SK-N-SH treated with all-trans-retinoic acid at 6 μM for 48 hours (cell line): ENCODE data around the gene HSBP1L1.

ENCODE experiments used
- ATAC-seq: fragments of 200-7000 bp; cut with Tn5 transposase; 3 replicates; pipeline ENCODE4 v1.9.1; 2020; ENCODE audit warnings: mild to moderate bottlenecking, moderate library complexity
- ARNTL ChIP-seq: fragments of 450-650 bp; formaldehyde crosslinking; IDR thresholded peaks from 2 replicates; pipeline ENCODE4 v1.5.0; 2020; ENCODE audit warnings: low read depth, mild to moderate bottlenecking, moderate library complexity, borderline replicate concordance
- BACH2 ChIP-seq: fragments of 250-450 bp; sonication (Bioruptor Pico); IDR thresholded peaks from 2 replicates; pipeline ENCODE4 v1.9.0; 2021; ENCODE audit warnings: mild to moderate bottlenecking, borderline replicate concordance
- CSDC2 ChIP-seq: fragments of 250-450 bp; sonication (Bioruptor Pico); IDR thresholded peaks from 2 replicates; pipeline ENCODE4 v1.5.0; 2020; ENCODE audit warnings: mild to moderate bottlenecking, moderate library complexity
- CSRNP3 ChIP-seq: fragments of 250-450 bp; sonication (Bioruptor Pico); IDR thresholded peaks from 2 replicates; pipeline ENCODE4 v1.5.1; 2021; ENCODE audit warnings: mild to moderate bottlenecking, moderate library complexity
- ESRRG ChIP-seq: fragments of 250-450 bp; sonication (Bioruptor Pico); IDR thresholded peaks from 2 replicates; pipeline ENCODE4 v1.6.1; 2021; ENCODE audit warnings: mild to moderate bottlenecking
- ISL1 ChIP-seq: fragments of 250-450 bp; sonication (Bioruptor Pico); IDR thresholded peaks from 2 replicates; pipeline ENCODE4 v2.1.2; 2022; ENCODE audit warnings: mild to moderate bottlenecking, moderate library complexity
- OSR1 ChIP-seq: fragments of 250-450 bp; sonication (Bioruptor Pico); IDR thresholded peaks from 2 replicates; pipeline ENCODE4 v1.8.0; 2022; ENCODE audit warnings: moderate library complexity, mild to moderate bottlenecking, inconsistent platforms
- PATZ1 ChIP-seq: fragments of 250-450 bp; sonication (Bioruptor Pico); IDR thresholded peaks from 2 replicates; pipeline ENCODE4 v1.8.0; 2020; ENCODE audit warnings: mild to moderate bottlenecking, moderate library complexity, borderline replicate concordance
- PPARA ChIP-seq: fragments of 250-450 bp; sonication (Bioruptor Pico); IDR thresholded peaks from 2 replicates; pipeline ENCODE4 v1.5.0; 2020; ENCODE audit warnings: mild to moderate bottlenecking, borderline replicate concordance
- RARB ChIP-seq: fragments of 250-450 bp; sonication (Bioruptor Pico); IDR thresholded peaks from 2 replicates; pipeline ENCODE4 v1.8.0; 2021; ENCODE audit warnings: mild to moderate bottlenecking, moderate library complexity
- SNAI2 ChIP-seq: fragments of 250-450 bp; sonication (Bioruptor Pico); IDR thresholded peaks from 2 replicates; pipeline ENCODE4 v1.5.0; 2020; ENCODE audit warnings: mild to moderate bottlenecking, moderate library complexity
- TCF4 ChIP-seq: fragments of 250-450 bp; sonication (Bioruptor Pico); IDR thresholded peaks from 2 replicates; pipeline ENCODE4 v1.8.0; 2021; ENCODE audit warnings: mild to moderate bottlenecking, moderate library complexity, borderline replicate concordance
- TOX ChIP-seq: fragments of 250-450 bp; sonication (Bioruptor Pico); IDR thresholded peaks from 2 replicates; pipeline ENCODE4 v1.8.0; 2021; ENCODE audit warnings: mild to moderate bottlenecking, moderate library complexity, borderline replicate concordance
- ZC3H10 ChIP-seq: fragments of 250-450 bp; sonication (Bioruptor Pico); IDR thresholded peaks from 2 replicates; pipeline ENCODE4 v1.5.1; 2021; ENCODE audit warnings: mild to moderate bottlenecking, moderate library complexity
- ZFP3 ChIP-seq: fragments of 250-450 bp; sonication (Bioruptor Pico); IDR thresholded peaks from 2 replicates; pipeline ENCODE4 v1.5.0; 2020; ENCODE audit warnings: mild to moderate bottlenecking, moderate library complexity
- ZFP30 ChIP-seq: fragments of 450-650 bp; formaldehyde crosslinking; IDR thresholded peaks from 2 replicates; pipeline ENCODE4 v1.5.0; 2022; ENCODE audit warnings: mild to moderate bottlenecking, moderate library complexity
- ZNF565 ChIP-seq: fragments of 450-650 bp; formaldehyde crosslinking; conservative IDR thresholded peaks from 2 replicates; pipeline ENCODE4 v1.5.0; 2020; ENCODE audit warnings: low read depth, mild to moderate bottlenecking, moderate library complexity
- ZNF8 ChIP-seq: fragments of 450-650 bp; formaldehyde crosslinking; IDR thresholded peaks from 2 replicates; pipeline ENCODE4 v1.5.0; 2020; ENCODE audit warnings: mild to moderate bottlenecking, moderate library complexity
- TF ChIP-seq, protein P1 (sequence below): fragments of 250-450 bp; sonication (Bioruptor Pico); IDR thresholded peaks from 2 replicates; pipeline ENCODE4 v1.5.0; 2020; ENCODE audit warnings: mild to moderate bottlenecking, moderate library complexity
- TF ChIP-seq, protein P2 (sequence below): fragments of 250-450 bp; sonication (Bioruptor Pico); IDR thresholded peaks from 2 replicates; pipeline ENCODE4 v1.8.0; 2021; ENCODE audit warnings: low read depth, mild to moderate bottlenecking, moderate library complexity, borderline replicate concordance

The HSBP1L1 gene

GRCh38 chr18:79916546-79917168, 47.8 kb upstream of the HSBP1L1 start:
- no peak for ATAC-seq
- TF ChIP-seq CSRNP3 (CRISPR knock-in tag) (no peak), PPARA (CRISPR knock-in tag) (no peak)
- TF ChIP-seq, protein P1, sequence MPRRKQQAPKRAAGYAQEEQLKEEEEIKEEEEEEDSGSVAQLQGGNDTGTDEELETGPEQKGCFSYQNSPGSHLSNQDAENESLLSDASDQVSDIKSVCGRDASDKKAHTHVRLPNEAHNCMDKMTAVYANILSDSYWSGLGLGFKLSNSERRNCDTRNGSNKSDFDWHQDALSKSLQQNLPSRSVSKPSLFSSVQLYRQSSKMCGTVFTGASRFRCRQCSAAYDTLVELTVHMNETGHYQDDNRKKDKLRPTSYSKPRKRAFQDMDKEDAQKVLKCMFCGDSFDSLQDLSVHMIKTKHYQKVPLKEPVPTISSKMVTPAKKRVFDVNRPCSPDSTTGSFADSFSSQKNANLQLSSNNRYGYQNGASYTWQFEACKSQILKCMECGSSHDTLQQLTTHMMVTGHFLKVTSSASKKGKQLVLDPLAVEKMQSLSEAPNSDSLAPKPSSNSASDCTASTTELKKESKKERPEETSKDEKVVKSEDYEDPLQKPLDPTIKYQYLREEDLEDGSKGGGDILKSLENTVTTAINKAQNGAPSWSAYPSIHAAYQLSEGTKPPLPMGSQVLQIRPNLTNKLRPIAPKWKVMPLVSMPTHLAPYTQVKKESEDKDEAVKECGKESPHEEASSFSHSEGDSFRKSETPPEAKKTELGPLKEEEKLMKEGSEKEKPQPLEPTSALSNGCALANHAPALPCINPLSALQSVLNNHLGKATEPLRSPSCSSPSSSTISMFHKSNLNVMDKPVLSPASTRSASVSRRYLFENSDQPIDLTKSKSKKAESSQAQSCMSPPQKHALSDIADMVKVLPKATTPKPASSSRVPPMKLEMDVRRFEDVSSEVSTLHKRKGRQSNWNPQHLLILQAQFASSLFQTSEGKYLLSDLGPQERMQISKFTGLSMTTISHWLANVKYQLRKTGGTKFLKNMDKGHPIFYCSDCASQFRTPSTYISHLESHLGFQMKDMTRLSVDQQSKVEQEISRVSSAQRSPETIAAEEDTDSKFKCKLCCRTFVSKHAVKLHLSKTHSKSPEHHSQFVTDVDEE = no peak

GRCh38 chr18:79917169-79917852, 47.1 kb upstream of the HSBP1L1 start:
- TF ChIP-seq CSRNP3 (CRISPR knock-in tag) = no peak
- no peak for TF ChIP-seq SNAI2 (CRISPR knock-in tag)
- no peak for TF ChIP-seq ZNF8 (CRISPR knock-in tag)
- no peak for TF ChIP-seq ZC3H10 (CRISPR knock-in tag)
- no peak for TF ChIP-seq BACH2 (CRISPR knock-in tag)
- no peak for TF ChIP-seq ZNF565 (CRISPR knock-in tag)
- no peak for TF ChIP-seq OSR1 (CRISPR knock-in tag)
- TF ChIP-seq, protein P1 = no peak
- no peak for TF ChIP-seq CSDC2 (CRISPR knock-in tag)
- TF ChIP-seq RARB = no peak
- no peak for TF ChIP-seq ESRRG
- TF ChIP-seq TOX = no peak
- TF ChIP-seq, all 23 proteins: peak for 0
- no peak for ATAC-seq

GRCh38 chr18:79917853-79918614, 46.4 kb upstream of the HSBP1L1 start:
- TF ChIP-seq ZFP30 (CRISPR knock-in tag) (no peak), ESRRG (no peak)
- no peak for ATAC-seq

DNA sequence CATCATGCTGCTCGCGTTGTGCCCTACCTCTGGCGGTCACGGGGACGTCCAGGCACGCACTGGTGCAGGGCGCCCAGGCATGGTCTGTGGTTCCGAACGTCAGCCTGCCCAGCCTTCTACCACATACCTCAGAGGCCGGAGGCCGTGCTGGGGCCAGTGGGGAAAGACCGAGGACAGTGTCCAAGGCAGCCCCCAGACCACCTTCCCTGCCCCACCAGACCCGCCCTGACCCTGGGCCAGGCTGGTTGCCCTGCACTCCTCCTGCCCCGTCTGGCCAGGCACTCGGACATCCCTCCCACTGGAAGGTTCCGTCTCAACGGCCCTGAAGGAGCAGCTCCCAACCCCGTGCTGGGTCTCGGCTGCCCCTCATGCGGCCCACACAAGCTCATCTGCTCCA, 45.8 kb upstream of the HSBP1L1 start:
- ATAC-seq = no peak
- no peak for TF ChIP-seq ZFP3 (CRISPR knock-in tag)
- no peak for TF ChIP-seq ZNF8 (CRISPR knock-in tag)
- TF ChIP-seq ZC3H10 (CRISPR knock-in tag) = no peak
- TF ChIP-seq PATZ1 (CRISPR knock-in tag) = no peak
- TF ChIP-seq SNAI2 (CRISPR knock-in tag) = no peak
- no peak for TF ChIP-seq ISL1 (CRISPR knock-in tag)
- no peak for TF ChIP-seq BACH2 (CRISPR knock-in tag)
- no peak for TF ChIP-seq ARNTL (CRISPR knock-in tag)
- no peak for TF ChIP-seq TOX
- TF ChIP-seq, protein P2, sequence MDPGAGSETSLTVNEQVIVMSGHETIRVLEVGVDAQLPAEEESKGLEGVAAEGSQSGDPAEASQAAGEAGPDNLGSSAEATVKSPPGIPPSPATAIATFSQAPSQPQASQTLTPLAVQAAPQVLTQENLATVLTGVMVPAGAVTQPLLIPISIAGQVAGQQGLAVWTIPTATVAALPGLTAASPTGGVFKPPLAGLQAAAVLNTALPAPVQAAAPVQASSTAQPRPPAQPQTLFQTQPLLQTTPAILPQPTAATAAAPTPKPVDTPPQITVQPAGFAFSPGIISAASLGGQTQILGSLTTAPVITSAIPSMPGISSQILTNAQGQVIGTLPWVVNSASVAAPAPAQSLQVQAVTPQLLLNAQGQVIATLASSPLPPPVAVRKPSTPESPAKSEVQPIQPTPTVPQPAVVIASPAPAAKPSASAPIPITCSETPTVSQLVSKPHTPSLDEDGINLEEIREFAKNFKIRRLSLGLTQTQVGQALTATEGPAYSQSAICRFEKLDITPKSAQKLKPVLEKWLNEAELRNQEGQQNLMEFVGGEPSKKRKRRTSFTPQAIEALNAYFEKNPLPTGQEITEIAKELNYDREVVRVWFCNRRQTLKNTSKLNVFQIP = no peak
- TF ChIP-seq ESRRG = no peak
- TF ChIP-seq TCF4 = no peak
